Upper lobe of left lung (tissue), 4 donors: Measurements from ENCODE around the gene ACOXL.

Experiments used
- CTCF ChIP-seq, 6 experiments: fragments of 450-650 bp in 4 of 6; fragments of 200-600 bp in 2 of 6; sonication (generic) in 2 of 6; IDR thresholded peaks; one replicate each; pipeline ENCODE4 v1.5.1; 2016 to 2019; ENCODE audit warnings: antibody characterized with exemption in 6 of 6
- EP300 ChIP-seq, 4 donors: sonication (generic); formaldehyde crosslinking; IDR thresholded peaks; one replicate each; pipeline ENCODE4 v1.5.1; 2017; ENCODE audit warnings: antibody characterized with exemption in 4 of 4, control low read depth in 2 of 4
- POLR2A ChIP-seq, 4 donors: fragments of 450-650 bp; IDR thresholded peaks; one replicate each; pipeline ENCODE4 v1.5.1; 2016 to 2017; ENCODE audit warnings: antibody characterized with exemption in 4 of 4, mild to moderate bottlenecking in 2 of 4
- POLR2AphosphoS5 ChIP-seq, 2 donors: sonication (generic); formaldehyde crosslinking; IDR thresholded peaks; one replicate each; pipeline ENCODE4 v1.5.1; 2017; ENCODE audit warnings: antibody characterized with exemption in 2 of 2

GRCh38 chr2:110863726-110864125 lies 131.4 kb downstream of the ACOXL start:
- no peak for TF ChIP-seq CTCF (IDR thresholded peaks at IDR 0.05)
- no peak for TF ChIP-seq POLR2A (IDR thresholded peaks at IDR 0.05)
- no peak for TF ChIP-seq POLR2AphosphoS5 (IDR thresholded peaks at IDR 0.05)
- TF ChIP-seq EP300 (IDR thresholded peaks at IDR 0.05): no peak
